C4-2B (cell line): ENCODE data around the gene NSMF.

Source experiments
- ZFX ChIP-seq: fragments of 450-650 bp; IDR thresholded peaks from 2 replicates; pipeline ENCODE4 v1.6.1; 2017
- TF ChIP-seq, protein P1 (sequence below): fragments of 450-650 bp; conservative IDR thresholded peaks from 2 replicates; pipeline ENCODE4 v1.5.1; 2017; ENCODE audit warnings: mild to moderate bottlenecking

DNA sequence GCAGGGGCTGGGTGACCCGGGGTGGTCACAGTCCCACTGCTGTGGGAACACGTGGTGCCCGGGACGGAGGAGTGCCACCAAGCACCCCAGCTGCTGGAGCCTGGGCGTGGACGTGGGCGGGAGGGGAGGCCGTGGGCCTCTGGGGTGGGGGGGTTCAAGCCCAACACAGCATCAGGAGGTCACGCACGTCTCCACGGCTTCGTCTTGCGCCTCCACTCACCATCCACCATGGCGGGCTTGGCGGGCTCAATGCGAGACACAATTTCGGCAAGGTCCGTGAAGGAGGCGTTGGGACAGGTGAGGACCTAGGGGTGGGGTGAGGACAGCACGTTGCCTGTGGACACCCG lies 2.2 kb upstream of the NSMF start:
- TF ChIP-seq, protein P1, sequence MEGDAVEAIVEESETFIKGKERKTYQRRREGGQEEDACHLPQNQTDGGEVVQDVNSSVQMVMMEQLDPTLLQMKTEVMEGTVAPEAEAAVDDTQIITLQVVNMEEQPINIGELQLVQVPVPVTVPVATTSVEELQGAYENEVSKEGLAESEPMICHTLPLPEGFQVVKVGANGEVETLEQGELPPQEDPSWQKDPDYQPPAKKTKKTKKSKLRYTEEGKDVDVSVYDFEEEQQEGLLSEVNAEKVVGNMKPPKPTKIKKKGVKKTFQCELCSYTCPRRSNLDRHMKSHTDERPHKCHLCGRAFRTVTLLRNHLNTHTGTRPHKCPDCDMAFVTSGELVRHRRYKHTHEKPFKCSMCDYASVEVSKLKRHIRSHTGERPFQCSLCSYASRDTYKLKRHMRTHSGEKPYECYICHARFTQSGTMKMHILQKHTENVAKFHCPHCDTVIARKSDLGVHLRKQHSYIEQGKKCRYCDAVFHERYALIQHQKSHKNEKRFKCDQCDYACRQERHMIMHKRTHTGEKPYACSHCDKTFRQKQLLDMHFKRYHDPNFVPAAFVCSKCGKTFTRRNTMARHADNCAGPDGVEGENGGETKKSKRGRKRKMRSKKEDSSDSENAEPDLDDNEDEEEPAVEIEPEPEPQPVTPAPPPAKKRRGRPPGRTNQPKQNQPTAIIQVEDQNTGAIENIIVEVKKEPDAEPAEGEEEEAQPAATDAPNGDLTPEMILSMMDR = no peak
- no peak for TF ChIP-seq ZFX
